Naive thymus-derived CD4-positive, alpha-beta T cell (primary cell): ENCODE measurements around the gene TGFBR3. TPM values are rescaled to one million over a fixed set of nuclear protein-coding genes. Genes with fewer than 3 reads are reported as not detected.
"Not testable (repeated sequence)": the region's sequence is repeated elsewhere in the genome, so short reads cannot be mapped to it uniquely, and the experiment has no call there.

Experiments used
- ATAC-seq: fragments of 150-1000 bp; cut with Tn5 transposase; 2 replicates; pipeline ENCODE4 v1.10.0; 2021; ENCODE audit warnings: mild to moderate bottlenecking, moderate library complexity
- CTCF ChIA-PET: fragments of 350-600 bp; sonication (Branson Sonifier 250); formaldehyde crosslinking; loops from one replicate; lab custom pipeline; 2021; ENCODE audit warnings: antibody characterized with exemption; lab: Charles Lee
- POLR2A ChIA-PET: fragments of 350-600 bp; sonication (Branson Sonifier 250); formaldehyde crosslinking; loops from one replicate; lab custom pipeline; 2021; ENCODE audit warnings: antibody characterized with exemption, inconsistent platforms; lab: Charles Lee
- DNase-seq, 9 donors: peaks; one replicate each; pipeline versions ENCODE4 v3.0.0 to v3.0.0-alpha.2; 2020 to 2022; ENCODE audit warnings: mixed read lengths in 1 of 9
- H3K27ac ChIP-seq: one replicate; pipeline ENCODE4 v1.7.0; 2013; ENCODE audit warnings: mild to moderate bottlenecking, low read depth, low read length, moderate library complexity
- H3K27me3 ChIP-seq, 2 donors: one replicate each; pipeline ENCODE4 v1.7.0; 2013; ENCODE audit warnings: low read length in 2 of 2, mild to moderate bottlenecking in 2 of 2, moderate library complexity in 2 of 2; ENCODE audit not compliant: control insufficient read depth in 2 of 2, insufficient read depth in 2 of 2
- H3K36me3 ChIP-seq, 3 experiments: 1 replicate in 2 of 3; 2 replicates in 1 of 3; pipeline ENCODE4 v1.7.0; 2013; ENCODE audit warnings: low read length in 3 of 3, mild to moderate bottlenecking in 3 of 3, moderate library complexity in 1 of 3; ENCODE audit not compliant: insufficient read depth in 3 of 3, control insufficient read depth in 2 of 3
- H3K4me1 ChIP-seq, 2 donors: one replicate each; pipeline ENCODE4 v1.7.0; 2013; ENCODE audit warnings: low read length in 2 of 2, mild to moderate bottlenecking in 2 of 2, moderate library complexity in 1 of 2; ENCODE audit not compliant: control insufficient read depth in 2 of 2, insufficient read depth in 2 of 2
- H3K4me3 ChIP-seq: 2 replicates; pipeline ENCODE4 v1.7.0; 2013; ENCODE audit warnings: mild to moderate bottlenecking, low read length
- H3K9me3 ChIP-seq, 3 experiments: 1 replicate in 2 of 3; 2 replicates in 1 of 3; pipeline ENCODE4 v1.7.0; 2013; ENCODE audit warnings: low read length in 3 of 3; ENCODE audit not compliant: control insufficient read depth in 2 of 3
- H3K27ac Mint-ChIP-seq, 9 donors: one replicate each; pipeline ENCODE4 v1.8.0; 2020 to 2022; ENCODE audit warnings: mixed read lengths in 9 of 9, mild to moderate bottlenecking in 8 of 9, moderate library complexity in 5 of 9, inconsistent platforms in 2 of 9
- H3K27me3 Mint-ChIP-seq, 5 donors: one replicate each; pipeline ENCODE4 v1.8.0; 2021 to 2022; ENCODE audit warnings: mixed read lengths in 5 of 5, mild to moderate bottlenecking in 1 of 5
- H3K36me3 Mint-ChIP-seq, 5 donors: one replicate each; pipeline ENCODE4 v1.8.0; 2020 to 2022; ENCODE audit warnings: mixed read lengths in 5 of 5, mild to moderate bottlenecking in 3 of 5, inconsistent platforms in 1 of 5
- H3K4me1 Mint-ChIP-seq, 7 donors: one replicate each; pipeline ENCODE4 v1.8.0; 2020 to 2022; ENCODE audit warnings: mixed read lengths in 7 of 7, mild to moderate bottlenecking in 3 of 7, inconsistent platforms in 1 of 7
- H3K4me3 Mint-ChIP-seq, 10 donors: one replicate each; pipeline ENCODE4 v1.8.0; 2020 to 2022; ENCODE audit warnings: mild to moderate bottlenecking in 10 of 10, mixed read lengths in 10 of 10, moderate library complexity in 6 of 10, inconsistent platforms in 2 of 10
- H3K9me3 Mint-ChIP-seq, 11 donors: one replicate each; pipeline ENCODE4 v1.8.0; 2020 to 2022; ENCODE audit warnings: mixed read lengths in 11 of 11, mild to moderate bottlenecking in 4 of 11, inconsistent platforms in 1 of 11, moderate library complexity in 1 of 11
- intact Hi-C, 2 donors: fragments of 100-400 bp; cut with micrococcal nuclease; formaldehyde crosslinking; loops; one replicate each; pipeline ENCODE4 v1.15.1; 2023
- polyA plus RNA-seq, 2 donors: library from polyadenylated mRNA; unstranded; fragments of 300-500 nt; fragmentation: Illumina TruSeq; gene quantifications; one replicate each; pipeline ENCODE4 v1.2.3, GENCODE V29; 2021
- total RNA-seq, 6 experiments: library from RNA in 5 of 6; stranded (reverse) in 5 of 6; gene quantifications; 1 replicate in 5 of 6; 2 replicates in 1 of 6; pipeline ENCODE4 v1.2.3 and lab custom pipeline; 2021 to 2026

The TGFBR3 gene
- total and polyA plus RNA-seq, 7 experiments from 2014 or later: 9.4 to 36.3 (median 11.4) TPM

DNA sequence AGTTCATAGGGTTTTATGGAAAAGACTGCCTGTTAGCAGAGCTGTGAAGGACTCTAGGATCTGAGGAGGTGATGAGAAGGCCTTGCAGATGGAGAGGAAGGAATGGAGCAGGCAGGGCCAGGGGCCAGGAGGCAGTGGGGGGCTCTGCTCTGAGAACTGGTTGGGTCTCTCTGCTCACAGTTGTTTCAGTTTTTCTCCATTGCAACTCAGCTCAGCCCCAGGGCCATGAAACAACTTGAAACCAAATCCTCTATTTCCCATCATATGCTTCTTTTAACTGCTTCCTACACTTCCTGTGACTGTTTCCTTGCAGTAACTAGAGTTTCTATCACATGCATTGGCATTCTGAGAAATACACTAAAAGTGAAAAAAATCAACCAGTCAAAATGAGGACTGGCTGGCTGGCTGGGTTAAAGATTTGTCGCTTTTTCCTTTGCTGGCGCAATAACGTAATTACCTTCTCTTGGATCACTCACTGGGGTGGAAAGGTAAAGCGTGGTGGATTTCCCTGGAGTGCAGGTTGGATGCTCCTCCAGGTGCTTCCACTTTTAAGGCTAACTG lies 213.3 kb downstream of the TGFBR3 start:
- no peaks in the 10 kb centered on the region for H3K4me1 ChIP-seq
- ATAC-seq (no peak), DNase-seq (peak in 1 of 9 donors; percentile 34)
- no peaks in the 10 kb centered on the region for H3K9me3 ChIP-seq
- Mint-ChIP-seq H3K27ac (peak overlapping the region in 2 of 9 donors; percentile 59 to 75), H3K4me1 (peaks cover 0 to 37% (median 13%) of the 10 kb centered on the region in 7 donors), H3K36me3 (peaks cover 0 to 19% (median 0%) of the 10 kb centered on the region in 5 donors), H3K4me3 (peak overlapping the region in 1 of 10 donors; percentile 50), H3K9me3 (peaks cover 0 to 13% (median 0%) of the 10 kb centered on the region in 11 donors), H3K27me3 (no peaks in the 10 kb centered on the region)
- no peaks in the 10 kb centered on the region for H3K27me3 ChIP-seq
- no peaks in the 10 kb centered on the region for H3K36me3 ChIP-seq
- ChIA-PET CTCF (no interaction called here), POLR2A (no interaction called here)
- no peak overlapping the region for H3K4me3 ChIP-seq
- intact Hi-C loops: loop anchor here in 1 of 2 donors (5.0 kb wide), 1 partner anchor 115 kb away; no protein-coding TSS in a partner anchor
- no peak overlapping the region for H3K27ac ChIP-seq

DNA sequence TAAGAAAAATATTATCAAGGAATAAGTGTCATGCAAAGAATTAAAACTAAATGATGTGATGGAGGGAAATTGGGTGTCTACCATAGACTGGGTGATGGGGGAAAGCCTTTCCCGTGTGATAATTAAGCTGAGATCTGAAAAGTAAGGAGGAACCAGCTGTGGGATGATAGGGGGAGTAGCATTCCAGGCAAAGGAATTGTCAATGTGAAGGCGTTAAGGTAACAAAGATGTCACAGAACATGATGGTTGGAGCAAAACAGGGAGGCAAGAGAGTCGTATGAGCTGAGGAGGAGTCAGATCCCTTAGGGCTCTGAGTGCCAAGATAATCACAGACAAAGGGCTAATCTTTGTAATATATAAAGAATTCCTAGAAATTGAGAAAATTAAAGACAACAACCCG lies 215.2 kb downstream of the TGFBR3 start:
- Mint-ChIP-seq H3K27me3 (no peaks in the 10 kb centered on the region), H3K4me1 (peaks cover 0 to 37% (median 13%) of the 10 kb centered on the region in 7 donors), H3K27ac (no peak overlapping the region), H3K36me3 (peaks cover 0 to 18% (median 0%) of the 10 kb centered on the region in 5 donors), H3K4me3 (no peak overlapping the region), H3K9me3 (peaks cover 0 to 13% (median 0%) of the 10 kb centered on the region in 11 donors)
- Histone ChIP-seq H3K27me3 (no peaks in the 10 kb centered on the region), H3K9me3 (no peaks in the 10 kb centered on the region), H3K4me1 (no peaks in the 10 kb centered on the region), H3K4me3 (no peak overlapping the region), H3K36me3 (no peaks in the 10 kb centered on the region), H3K27ac (no peak overlapping the region)
- no peak for ATAC-seq
- ChIA-PET POLR2A (no interaction called here), CTCF (no interaction called here)
- no peak for DNase-seq
- intact Hi-C loops: loop anchor here in 1 of 2 donors (5.0 kb wide), 1 partner anchor 113 kb away; no protein-coding TSS in a partner anchor

GRCh38 chr1:91669584-91670350 lies 216.2 kb downstream of the TGFBR3 start:
- peaks cover 0 to 37% (median 13%) of the 10 kb centered on the region in 7 donors for H3K4me1 Mint-ChIP-seq
- ChIA-PET POLR2A (no interaction called here), CTCF (no interaction called here)
- peaks cover 0 to 13% (median 0%) of the 10 kb centered on the region in 11 donors for H3K9me3 Mint-ChIP-seq
- H3K27ac Mint-ChIP-seq: peak overlapping the region in 1 of 9 donors; percentile 4
- no peak for DNase-seq
- no peaks in the 10 kb centered on the region for H3K36me3 ChIP-seq
- H3K4me3 ChIP-seq: no peak overlapping the region
- ATAC-seq: no peak
- no peaks in the 10 kb centered on the region for H3K27me3 Mint-ChIP-seq
- H3K27ac ChIP-seq: no peak overlapping the region
- intact Hi-C loops: loop anchor here in 1 of 2 donors (5.0 kb wide), 1 partner anchor 112 kb away; no protein-coding TSS in a partner anchor
- H3K4me1 ChIP-seq: no peaks in the 10 kb centered on the region
- peaks cover 0 to 18% (median 0%) of the 10 kb centered on the region in 5 donors for H3K36me3 Mint-ChIP-seq
- no peaks in the 10 kb centered on the region for H3K9me3 ChIP-seq
- no peak overlapping the region for H3K4me3 Mint-ChIP-seq
- H3K27me3 ChIP-seq: no peaks in the 10 kb centered on the region

DNA sequence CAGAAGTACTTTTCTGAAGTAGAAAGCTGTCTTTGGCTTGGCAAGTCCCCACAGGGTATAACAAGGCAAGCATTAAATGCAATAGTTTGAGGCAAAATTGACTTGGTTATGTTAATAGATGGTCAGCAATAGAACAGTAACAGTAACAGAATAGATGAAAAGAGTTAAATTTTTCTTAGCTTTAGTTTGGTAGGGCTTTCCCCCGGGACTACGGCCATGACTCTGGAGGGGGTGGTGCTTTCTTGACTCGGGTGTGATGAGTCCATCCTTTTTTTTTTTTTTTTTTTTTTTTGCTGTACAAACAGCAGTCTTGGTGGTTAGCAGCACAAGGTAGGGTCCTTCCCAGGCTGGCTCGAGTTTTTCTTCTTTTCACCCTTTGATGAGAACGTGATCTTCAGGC lies 219.3 kb downstream of the TGFBR3 start:
- H3K27ac Mint-ChIP-seq, H3K4me3 Mint-ChIP-seq, POLR2A ChIA-PET, H3K4me3 ChIP-seq, H3K36me3 ChIP-seq, H3K27me3 ChIP-seq, H3K27ac ChIP-seq, ATAC-seq, H3K27me3 Mint-ChIP-seq, H3K9me3 ChIP-seq, DNase-seq, H3K4me1 ChIP-seq, intact Hi-C loops: not testable (repeated sequence)
- CTCF ChIA-PET: interaction anchor here (0.6 kb wide), 1 partner anchor 46 kb away, joined by 7 read pairs; no protein-coding TSS in a partner anchor
- peaks cover 0 to 11% (median 2%) of the 10 kb centered on the region in 7 donors for H3K4me1 Mint-ChIP-seq
- peaks cover 0 to 11% (median 0%) of the 10 kb centered on the region in 5 donors for H3K36me3 Mint-ChIP-seq
- H3K9me3 Mint-ChIP-seq: peaks cover 0 to 11% (median 0%) of the 10 kb centered on the region in 11 donors

DNA sequence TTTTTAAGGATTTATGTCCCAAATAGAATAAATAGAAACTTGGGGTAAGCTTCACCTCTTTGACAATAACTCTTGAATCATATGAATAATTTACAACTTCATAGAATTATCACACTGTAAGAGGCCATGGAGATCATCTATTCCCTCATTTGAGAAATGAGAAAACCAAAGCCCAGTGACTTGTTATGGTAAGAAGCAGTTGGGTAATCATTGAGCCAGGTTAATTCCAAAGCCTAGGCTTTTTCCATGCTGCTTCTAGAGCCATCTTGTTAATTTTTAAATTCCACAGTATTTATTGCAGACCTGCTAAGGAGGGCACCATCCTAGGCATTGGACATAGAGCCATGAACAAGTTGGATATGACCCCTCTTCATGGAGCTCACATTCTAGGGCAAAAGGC lies 224.8 kb downstream of the TGFBR3 start:
- H3K4me1 Mint-ChIP-seq: no peaks in the 10 kb centered on the region
- Histone ChIP-seq H3K9me3 (no peaks in the 10 kb centered on the region), H3K27ac (no peak overlapping the region), H3K4me1 (no peaks in the 10 kb centered on the region), H3K27me3 (no peaks in the 10 kb centered on the region), H3K36me3 (no peaks in the 10 kb centered on the region), H3K4me3 (no peak overlapping the region)
- no peak for DNase-seq
- intact Hi-C loops: no loop called here
- H3K36me3 Mint-ChIP-seq: peaks cover 0 to 26% (median 4%) of the 10 kb centered on the region in 5 donors
- H3K27ac Mint-ChIP-seq: no peak overlapping the region
- peaks cover 0 to 23% (median 8%) of the 10 kb centered on the region in 11 donors for H3K9me3 Mint-ChIP-seq
- ChIA-PET CTCF (no interaction called here), POLR2A (no interaction called here)
- no peak overlapping the region for H3K4me3 Mint-ChIP-seq
- H3K27me3 Mint-ChIP-seq: no peaks in the 10 kb centered on the region
- ATAC-seq: no peak

GRCh38 chr1:91660708-91661107 lies 225.2 kb downstream of the TGFBR3 start:
- no peaks in the 10 kb centered on the region for H3K36me3 ChIP-seq
- Mint-ChIP-seq H3K4me1 (no peaks in the 10 kb centered on the region), H3K27me3 (no peaks in the 10 kb centered on the region), H3K9me3 (peaks cover 0 to 23% (median 8%) of the 10 kb centered on the region in 11 donors), H3K4me3 (no peak overlapping the region), H3K36me3 (peaks cover 0 to 26% (median 4%) of the 10 kb centered on the region in 5 donors), H3K27ac (peak overlapping the region in 1 of 9 donors; percentile 27)
- ChIA-PET POLR2A (no interaction called here), CTCF (no interaction called here)
- H3K4me3 ChIP-seq: no peak overlapping the region
- no peak for ATAC-seq
- no peaks in the 10 kb centered on the region for H3K4me1 ChIP-seq
- no peak overlapping the region for H3K27ac ChIP-seq
- H3K9me3 ChIP-seq: no peaks in the 10 kb centered on the region
- intact Hi-C loops: no loop called here
- H3K27me3 ChIP-seq: no peaks in the 10 kb centered on the region
- no peak for DNase-seq
